ENCODE data around the gene NKAP.
"Not testable (repeated sequence)": the region's sequence is repeated elsewhere in the genome, so short reads cannot be mapped to it uniquely, and the experiment has no call there.

NKAP gene

DNA sequence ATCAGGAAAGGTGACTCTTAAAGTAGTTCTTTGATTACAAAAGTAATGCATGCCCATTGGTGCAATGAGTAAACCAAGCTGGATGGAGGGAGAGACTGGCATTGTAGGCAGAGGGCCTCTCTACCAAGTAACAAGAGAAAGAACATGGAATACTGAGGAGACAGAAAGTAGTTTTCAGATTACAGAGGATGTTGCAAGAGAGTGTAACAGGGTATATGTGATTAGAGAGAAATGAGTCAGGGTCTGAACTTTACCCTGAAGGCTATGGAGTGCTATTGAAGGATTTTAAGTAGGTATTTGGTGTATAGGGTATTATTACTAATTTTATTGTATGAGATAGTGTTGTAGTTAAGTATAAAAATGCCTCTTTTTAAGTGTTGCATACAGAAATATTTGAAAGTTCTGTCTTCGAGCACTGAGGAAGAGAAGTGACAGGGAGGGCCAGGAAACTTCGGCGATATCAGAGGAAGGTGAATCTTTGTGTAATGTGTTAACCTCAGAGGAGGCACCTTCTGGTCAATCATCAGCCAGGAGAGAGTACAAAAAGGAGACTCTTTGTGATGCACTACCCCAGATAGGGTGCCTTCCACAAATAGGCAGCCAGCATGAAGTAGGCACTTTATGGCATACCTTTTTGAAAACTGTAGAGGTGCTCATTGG is 8.2 kb downstream of the NKAP start:
- no peak for DNase-seq

DNA sequence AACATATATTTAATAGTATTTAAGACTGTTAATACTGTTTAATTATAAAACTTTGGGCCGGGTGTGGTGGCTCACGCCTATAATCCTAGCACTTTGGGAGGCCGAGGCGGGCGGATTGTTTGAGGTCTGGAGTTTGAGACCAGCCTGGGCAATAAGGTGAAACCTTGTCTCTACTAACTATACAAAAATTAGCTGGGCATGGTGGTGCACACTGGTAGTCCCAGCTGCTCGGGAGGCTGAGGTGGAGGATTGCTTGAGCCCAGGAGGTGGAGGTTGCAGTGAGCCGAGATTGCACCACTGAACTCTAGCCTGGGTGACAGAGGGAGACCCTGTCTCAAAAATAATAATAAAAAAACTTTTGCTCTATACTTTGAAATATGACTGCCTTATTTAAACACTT is 21.2 kb downstream of the NKAP start:
- not testable (repeated sequence) for DNase-seq

DNA sequence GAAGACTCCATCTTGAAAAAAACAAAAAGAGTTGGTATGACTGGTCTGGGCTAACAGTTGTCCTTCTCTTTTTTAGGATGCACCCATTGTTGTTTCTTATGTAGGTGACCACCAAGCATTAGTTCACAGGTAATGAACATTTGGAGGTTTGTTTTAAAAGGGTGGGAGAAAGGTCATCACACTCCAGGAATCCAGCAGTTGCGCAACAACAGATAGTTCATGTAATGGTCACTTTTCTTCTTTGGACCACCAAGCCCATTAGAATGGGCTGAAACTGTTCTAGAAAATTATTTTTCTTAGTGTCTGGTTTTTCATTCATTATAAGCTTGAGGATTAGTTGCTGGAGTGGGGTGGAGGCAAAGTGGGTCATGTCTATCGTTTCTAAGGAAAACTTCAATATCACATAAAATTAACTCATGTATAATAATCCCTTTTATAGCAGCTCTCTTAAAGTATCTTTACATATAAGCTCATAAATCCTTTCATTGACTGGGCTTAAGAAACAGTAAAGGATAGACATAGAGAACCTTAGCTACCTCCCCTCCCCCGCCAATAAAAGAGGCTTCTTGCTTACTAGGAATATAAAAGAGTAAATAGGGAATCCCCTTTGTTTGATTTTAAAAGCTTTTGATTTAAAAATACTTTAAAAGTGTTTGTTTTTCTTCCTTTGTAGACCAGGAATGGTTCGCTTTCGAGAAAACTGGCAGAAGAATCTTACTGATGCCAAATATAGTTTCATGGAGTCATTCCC is 23.5 kb downstream of the NKAP start:
- DNase-seq, result no peak

DNA sequence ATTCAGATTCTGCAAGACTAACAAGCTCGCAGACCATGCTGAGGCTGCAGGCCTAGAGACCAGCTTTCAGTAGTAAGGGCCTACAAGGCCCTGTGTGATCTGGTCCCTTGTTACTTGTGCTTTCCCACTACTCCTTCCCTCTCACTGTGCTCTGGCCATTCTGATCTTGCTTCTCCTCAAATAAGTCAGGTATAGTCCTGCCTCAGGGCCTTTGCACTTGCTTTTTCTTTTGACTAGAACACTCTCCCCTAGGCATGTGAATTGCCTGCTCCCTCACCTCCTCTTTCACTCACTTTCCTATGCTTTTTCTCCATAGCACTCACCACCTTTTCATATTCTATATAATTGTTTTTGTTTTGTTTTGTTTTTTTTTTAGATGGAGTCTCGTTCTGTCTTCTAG is 25.7 kb downstream of the NKAP start:
- no peak for DNase-seq

DNA sequence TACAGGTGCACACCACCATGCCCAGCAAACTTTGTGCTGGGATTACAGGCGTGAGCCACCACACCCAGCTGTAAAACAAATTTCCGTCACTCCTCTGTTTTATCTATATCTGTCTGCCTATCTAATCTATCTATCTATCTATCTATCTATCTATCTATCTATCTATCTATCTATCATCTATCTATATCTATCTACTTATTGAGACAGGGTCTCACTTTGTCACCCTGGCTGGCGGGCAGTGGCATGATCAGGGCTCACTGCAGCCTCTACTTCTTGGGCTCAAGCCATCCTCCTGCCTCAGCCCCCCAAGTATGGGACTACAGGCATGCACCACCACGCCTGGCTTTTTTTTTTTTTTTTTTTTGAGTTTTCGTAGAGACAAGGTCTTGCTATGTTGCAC is 27.2 kb downstream of the NKAP start:
- DNase-seq, result no peak

DNA sequence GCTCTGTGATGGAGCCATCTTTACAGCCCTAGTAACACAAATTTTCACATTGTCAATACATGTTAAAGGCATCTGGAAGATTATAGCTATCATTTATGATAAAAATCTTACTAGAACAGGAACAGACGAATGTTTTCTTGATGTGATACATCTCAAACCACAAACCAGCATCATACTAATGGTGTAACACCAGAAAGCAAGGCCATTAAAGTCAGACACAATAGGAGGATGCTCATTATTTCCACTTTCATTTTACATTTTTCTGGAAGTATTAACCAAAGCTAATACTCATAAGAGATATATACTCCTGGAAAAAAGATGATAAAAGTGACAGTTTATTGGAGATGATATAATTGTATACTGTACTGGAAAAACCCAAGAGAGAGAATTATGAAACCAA is 42.6 kb downstream of the NKAP start:
- no peak for DNase-seq

DNA sequence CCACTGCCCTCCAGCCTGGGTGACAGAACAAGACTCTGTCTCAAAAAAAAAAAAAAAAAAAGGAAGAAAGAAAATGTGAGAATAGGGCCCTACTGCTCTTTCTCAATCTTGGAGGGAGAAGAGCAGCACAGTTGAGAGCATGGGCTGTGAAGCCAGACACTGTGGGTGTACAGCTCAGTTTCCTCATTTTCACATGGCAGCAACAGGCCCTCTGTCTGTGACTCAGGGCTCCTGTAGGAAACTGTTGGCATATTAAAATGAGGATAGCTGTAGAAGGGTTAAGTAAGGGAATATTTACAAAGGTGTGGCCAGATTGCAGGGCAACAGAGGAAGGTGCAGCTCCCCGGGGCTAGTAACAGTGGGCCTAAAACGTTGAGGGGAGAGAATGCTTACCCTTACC is 44.4 kb downstream of the NKAP start:
- DNase-seq, result peak; percentile 22

DNA sequence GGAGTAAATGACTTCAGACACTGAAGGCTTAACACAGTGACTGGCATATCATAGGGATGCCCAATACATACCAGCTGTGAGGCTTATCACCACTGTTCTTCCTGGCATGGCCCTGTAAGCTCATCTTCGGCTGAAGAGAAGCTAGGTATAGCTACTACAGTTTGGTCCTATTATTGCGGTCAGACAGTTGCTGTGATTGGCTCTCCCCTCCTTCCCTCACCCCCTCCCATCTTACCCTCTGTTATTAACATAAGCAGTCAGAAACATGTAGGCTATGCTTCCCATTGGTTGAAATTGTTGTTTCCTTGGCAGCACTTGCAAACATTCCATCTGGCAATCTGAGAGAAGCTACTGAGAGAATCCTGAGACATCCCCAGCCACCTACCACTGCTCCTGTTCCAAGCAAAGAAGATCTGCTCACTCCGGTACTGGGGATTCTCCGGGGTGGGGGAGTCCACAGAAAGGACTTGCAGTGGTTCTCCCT is 47.7 kb downstream of the NKAP start, which contains the start of gene AKAP14:
Gene AKAP14 (plus strand): TSS at position 51 of the 484 bp plus-strand sequence. CDS start 7,331 bp downstream, outside the sequence.
- peak; percentile 13 for DNase-seq

DNA sequence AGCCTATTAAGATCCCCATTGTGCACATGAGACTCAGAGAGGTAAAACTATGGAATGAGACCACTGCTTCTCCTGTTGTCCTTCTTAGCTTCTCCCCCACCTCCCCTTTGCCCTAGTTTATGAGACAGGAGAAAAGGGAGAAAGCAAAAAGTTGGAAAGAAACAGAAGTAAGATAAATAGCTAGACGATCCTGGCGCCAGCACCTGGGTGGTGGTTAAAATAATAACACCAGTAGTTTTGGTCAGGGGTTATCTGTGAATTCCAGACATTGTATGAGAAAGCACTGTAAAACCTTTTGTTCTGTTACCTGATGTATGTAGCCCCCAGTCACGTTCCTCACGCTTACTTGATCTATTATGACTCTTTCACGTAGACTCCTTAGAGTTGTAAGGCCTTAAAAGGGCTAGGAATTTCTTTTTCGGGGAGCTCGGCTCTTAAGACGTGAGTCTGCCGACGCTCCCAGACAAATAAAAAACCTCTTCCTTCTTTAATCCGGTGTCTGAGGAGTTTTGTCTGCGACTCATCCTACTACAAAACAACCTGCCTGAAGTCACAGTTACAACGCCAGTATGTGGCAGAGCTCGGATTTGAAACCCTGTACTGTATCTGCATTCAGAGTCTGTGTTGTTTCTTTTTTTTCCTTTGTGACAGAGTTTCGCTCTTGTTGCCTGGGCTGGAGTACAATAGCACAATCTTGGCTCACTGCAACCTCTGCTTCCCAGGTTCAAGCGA is 51.4 kb downstream of the NKAP start:
- not testable (repeated sequence) for DNase-seq

DNA sequence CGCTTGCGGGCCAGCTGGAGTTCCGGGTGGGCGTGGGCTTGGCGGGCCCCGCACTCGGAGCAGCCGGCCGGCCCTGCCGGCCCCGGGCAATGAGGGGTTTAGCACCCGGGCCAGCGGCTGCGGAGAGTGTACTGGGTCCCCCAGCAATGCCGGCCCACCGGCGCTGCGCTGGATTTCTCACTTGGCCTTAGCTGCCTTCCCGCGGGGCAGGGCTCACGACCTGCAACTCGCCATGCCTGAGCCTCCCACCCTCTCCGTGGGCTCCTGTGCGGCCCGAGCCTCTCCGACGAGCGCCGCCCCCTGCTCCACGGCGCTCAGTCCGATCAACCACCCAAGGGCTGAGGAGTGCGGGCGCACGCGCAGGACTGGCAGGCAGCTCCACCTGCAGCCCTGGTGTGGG is 52.9 kb downstream of the NKAP start:
- DNase-seq, result not testable (repeated sequence)

DNA sequence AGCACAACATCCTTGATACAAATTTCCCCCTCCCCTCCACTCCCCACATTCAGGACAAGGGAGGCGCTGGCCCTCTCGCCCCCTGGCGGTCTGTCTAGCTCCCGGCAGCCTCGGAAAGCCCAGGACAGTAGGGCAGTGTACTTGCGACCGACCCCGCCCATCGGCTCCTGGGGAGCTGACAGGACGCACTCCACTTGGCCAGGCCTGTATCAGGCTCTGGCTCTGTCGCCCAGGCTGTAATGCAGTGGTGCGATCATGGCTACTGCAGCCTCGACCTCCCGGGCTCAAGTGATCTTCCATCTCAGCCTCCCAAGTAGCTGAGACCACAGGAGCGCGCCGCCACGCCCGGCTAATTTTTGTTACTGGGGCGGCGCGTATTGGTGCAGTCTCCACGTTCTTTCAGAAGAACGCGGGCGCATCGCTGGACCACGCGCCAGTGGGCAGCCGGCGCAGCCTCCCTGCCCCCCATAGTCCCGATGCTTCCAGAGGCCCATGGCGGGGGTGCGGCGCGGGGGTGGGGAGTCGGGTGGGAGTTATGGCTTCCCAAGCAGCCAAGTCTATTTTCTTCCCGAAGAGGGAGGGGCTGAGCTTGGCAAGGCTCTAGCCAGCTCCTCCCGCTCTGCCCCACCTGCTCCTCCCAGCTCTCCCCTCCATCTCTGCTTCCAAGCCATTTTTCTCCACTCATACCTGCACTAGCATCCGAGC is 55.7 kb downstream of the NKAP start:
- peak; percentile 71 for DNase-seq

DNA sequence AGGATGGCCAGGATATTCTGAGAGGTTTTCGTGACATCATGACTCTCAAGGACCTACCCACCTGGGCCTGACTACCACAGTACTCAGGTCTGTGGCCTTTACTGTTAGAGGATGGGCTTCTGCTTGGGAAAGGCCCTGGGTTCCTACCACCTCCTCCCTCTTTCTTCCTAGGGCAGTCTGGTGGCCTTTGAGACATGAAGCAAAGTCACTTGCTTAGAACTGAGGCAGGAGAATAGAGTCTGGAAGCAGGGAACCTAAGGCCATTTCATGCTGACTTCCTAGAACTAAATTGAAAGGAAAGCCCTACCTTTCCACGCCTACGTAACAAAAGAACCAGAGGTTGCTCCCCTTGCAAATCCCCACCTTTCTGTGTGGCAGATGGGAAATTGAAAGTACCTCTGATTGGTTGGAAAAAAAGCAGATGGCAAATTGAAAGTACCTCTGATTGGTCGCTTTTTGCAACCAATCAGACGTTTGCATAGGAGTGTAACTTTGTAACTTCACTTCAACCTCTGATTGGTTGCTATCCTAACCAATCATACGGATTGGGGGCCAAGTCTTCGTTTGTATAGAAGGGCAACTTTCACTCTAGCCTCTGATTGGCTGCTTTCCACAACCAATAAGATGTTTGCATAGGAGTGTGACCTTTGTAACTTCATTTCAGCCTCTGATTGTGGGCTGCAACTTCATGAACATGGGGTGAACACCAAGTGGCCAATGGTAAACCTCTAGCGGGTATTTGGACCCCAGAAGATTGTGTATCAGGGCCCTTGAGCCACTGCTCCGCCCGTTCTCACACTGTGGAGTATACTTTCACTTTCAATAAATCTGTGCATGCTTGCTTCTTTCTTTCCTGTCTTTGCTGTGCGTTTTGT is 57.8 kb downstream of the NKAP start:
- DNase-seq, result no peak

DNA sequence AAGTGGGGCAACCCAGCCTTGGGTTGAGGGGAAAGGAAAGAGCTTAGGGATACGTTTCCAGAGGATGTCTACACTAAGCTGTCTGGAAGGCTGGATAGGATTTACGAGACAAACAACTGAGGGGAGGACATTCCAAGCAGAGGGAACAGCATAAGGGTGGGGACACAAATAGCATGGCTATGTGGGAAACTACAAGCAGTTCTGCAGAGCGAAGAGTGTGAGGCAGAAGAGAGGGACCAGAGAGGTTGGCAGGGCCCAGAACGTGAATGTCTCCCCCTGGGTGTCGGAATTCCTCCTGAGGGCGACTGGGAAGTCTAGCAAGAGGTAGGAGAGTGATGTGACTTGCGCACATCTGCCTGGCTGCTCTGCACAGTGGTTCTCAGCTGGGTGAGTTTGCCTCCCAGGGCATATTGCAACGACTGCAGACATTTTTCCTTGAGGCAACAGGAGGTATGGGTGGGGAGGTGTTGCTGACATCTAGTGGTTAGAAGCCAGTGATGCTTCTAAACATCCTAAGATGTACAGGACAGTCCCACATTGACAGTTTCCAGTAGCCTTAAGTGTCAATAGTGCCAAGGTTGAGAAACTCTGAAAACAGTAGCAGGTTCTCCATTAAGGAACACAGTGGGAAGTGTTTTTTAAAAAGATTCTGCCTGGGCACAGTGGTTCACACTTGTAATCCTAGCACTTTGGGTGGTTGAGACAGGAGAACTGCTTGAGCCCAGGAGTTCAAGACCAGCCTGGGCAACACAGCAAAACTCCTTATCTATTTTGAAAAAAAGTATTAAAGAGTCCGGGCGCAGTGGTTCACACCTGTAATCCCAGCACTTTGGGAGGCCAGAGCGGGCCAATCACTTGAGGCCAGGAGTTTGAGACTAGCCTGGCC is 62.8 kb downstream of the NKAP start:
- peak; percentile 18 for DNase-seq

DNA sequence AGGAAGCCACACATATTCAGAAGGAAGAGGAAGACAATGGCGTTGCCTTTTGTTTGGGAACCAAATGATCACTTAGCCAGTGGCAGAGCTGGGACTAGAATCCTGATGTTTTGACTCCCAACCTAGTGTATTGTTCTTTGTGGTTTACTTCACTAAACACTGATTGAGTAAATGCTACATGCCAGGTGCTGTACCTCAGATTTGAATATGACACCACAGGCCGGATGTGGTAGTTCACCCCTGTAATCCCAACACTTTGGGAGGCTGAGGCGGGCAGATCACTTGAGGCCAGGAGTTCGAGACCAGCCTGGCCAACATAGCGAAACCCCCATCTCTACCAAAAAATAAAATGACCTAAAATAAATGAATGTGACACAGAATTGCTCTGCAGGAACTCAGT is 63.5 kb downstream of the NKAP start:
- no peak for DNase-seq

DNA sequence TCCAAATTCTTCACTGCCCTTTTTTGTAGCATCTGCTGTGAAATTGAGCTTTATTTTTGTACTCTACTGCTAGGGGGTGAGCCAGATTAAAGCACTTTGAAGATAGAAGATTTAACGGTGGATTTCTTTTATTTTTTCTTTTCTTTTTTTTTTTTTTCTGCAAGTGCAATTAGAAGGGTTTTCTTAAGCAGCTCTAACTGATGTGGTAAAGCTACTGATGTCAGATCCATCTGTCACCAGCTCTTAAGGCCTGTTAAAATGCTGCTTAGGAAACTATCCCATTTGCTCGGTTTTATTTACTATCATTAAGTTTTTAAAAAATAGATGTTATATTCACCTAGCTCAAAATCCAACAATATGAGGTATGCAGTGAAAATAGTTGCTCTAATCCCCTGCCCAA is 64.8 kb downstream of the NKAP start:
- no peak for DNase-seq

DNA sequence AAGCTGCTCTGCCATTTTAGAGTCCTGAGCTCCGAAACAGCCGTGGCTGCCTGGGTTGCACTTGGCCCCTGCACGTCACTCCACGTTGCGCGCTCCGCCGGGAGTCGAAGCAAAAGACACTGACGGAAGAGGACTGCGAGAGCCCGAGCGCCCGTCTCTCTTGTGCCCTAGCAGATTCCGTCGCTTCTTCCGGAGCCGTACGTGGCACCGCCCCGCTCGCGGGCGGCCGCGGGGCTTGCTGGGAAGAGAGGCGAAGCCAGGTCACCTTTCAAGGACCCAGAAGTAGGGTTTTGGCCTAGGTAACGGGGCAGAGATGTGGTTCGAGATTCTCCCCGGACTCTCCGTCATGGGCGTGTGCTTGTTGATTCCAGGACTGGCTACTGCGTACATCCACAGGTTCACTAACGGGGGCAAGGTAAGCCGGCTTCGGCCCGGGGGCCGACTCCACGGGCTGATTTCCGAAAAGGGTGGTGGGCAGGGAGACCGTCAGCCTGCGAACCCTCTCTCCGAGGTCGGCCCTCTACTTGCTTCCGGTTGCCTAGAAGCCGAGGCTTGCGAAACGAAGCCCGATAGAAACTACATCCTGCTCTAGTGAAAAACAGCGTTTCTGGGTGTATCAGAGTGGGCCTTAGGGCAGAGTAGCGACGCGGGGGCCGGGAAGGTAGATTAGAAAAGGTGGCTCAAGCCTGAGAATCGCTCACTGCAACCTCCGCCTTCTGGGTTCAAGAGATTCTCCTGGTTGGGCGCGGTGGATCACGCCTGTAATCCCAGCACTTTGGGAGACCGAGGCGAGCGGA is 71.8 kb downstream of the NKAP start, which contains the start of the genes NDUFA1 and RNF113A:
Gene NDUFA1 (plus strand): TSS at position 234 of the 797 bp plus-strand sequence. CDS start 80 bp downstream, at position 314.
Gene RNF113A (minus strand): TSS at position 135 of the 797 bp plus-strand sequence. CDS start 120 bp downstream, at position 15.
- peak; percentile 78 for DNase-seq

DNA sequence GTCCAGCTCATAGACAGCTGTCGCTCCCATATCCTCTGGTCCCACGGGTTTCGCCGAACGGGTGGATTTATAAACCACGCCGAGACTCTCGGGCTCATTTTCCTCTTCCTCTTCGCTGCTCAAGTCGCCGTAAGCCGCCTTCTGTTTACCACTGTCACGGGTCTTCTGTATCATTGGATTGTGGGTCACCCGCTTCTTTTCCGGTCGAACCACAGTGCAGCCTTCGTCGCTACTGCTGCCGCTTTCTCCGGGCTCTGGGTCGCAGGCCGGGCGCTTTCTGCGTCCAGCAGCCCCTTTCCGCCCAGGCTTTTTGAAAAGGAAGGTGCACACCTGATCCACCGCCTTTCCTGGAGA is 72.3 kb downstream of the NKAP start:
- peak; percentile 45 for DNase-seq
